GM23248 (cell line): ENCODE measurements around the gene PRKAB2. TPM values are rescaled to one million over a fixed set of nuclear protein-coding genes. Genes with fewer than 3 reads are reported as not detected.

Experiments used
- DNase-seq: peaks from one replicate; pipeline ENCODE4 v3.0.0-alpha.2; 2015
- H2AFZ ChIP-seq: fragments of 200-600 bp; sonication (generic); 2 replicates; pipeline ENCODE4 v1.6.1; 2016; ENCODE audit warnings: antibody characterized with exemption
- H3F3A ChIP-seq: fragments of 200-600 bp; sonication (generic); 2 replicates; pipeline ENCODE4 v1.6.1; 2016; ENCODE audit warnings: mild to moderate bottlenecking, antibody characterized with exemption, mixed run types; ENCODE audit not compliant: insufficient read depth
- H3K27ac ChIP-seq: fragments of 200-600 bp; sonication (generic); 2 replicates; pipeline ENCODE4 v1.5.1; 2016; ENCODE audit warnings: mild to moderate bottlenecking
- H3K27me3 ChIP-seq: fragments of 200-600 bp; sonication (generic); replicated peaks from 2 replicates; pipeline ENCODE4 v1.6.1; 2016; ENCODE audit warnings: mild to moderate bottlenecking; ENCODE audit not compliant: insufficient read depth
- H3K36me3 ChIP-seq: fragments of 200-600 bp; sonication (generic); 2 replicates; pipeline ENCODE4 v1.6.1; 2016; ENCODE audit warnings: low read depth, mild to moderate bottlenecking
- H3K4me1 ChIP-seq: fragments of 200-600 bp; sonication (generic); 2 replicates; pipeline ENCODE4 v1.6.1; 2016; ENCODE audit warnings: mild to moderate bottlenecking; ENCODE audit not compliant: insufficient read depth
- H3K4me2 ChIP-seq: fragments of 200-600 bp; sonication (generic); one replicate; pipeline ENCODE4 v1.6.1; 2016; ENCODE audit warnings: mild to moderate bottlenecking; ENCODE audit not compliant: unreplicated experiment
- H3K4me3 ChIP-seq: fragments of 200-600 bp; sonication (generic); 2 replicates; pipeline ENCODE4 v1.5.1; 2016; ENCODE audit warnings: mild to moderate bottlenecking
- H3K79me2 ChIP-seq: fragments of 200-600 bp; sonication (generic); 2 replicates; pipeline ENCODE4 v1.6.1; 2016; ENCODE audit warnings: mild to moderate bottlenecking; ENCODE audit not compliant: insufficient read depth
- H3K9ac ChIP-seq: fragments of 200-600 bp; sonication (generic); 2 replicates; pipeline ENCODE4 v1.6.1; 2016; ENCODE audit warnings: mild to moderate bottlenecking
- H3K9me2 ChIP-seq: fragments of 200-600 bp; sonication (generic); 2 replicates; pipeline ENCODE4 v1.6.1; 2016; ENCODE audit warnings: mixed run types, mild to moderate bottlenecking, moderate library complexity; ENCODE audit not compliant: insufficient read depth
- H3K9me3 ChIP-seq: fragments of 200-600 bp; sonication (generic); one replicate; pipeline ENCODE4 v1.6.1; 2017; ENCODE audit warnings: low read depth
- H4K20me1 ChIP-seq: fragments of 200-600 bp; sonication (generic); 2 replicates; pipeline ENCODE4 v1.6.0; 2016; ENCODE audit not compliant: insufficient read depth
- EZH2 ChIP-seq: fragments of 200-600 bp; sonication (generic); IDR thresholded peaks from 2 replicates; pipeline ENCODE4 v1.6.1; 2018; ENCODE audit warnings: antibody characterized with exemption, mild to moderate bottlenecking; ENCODE audit not compliant: insufficient read depth, poor library complexity, severe bottlenecking
- EZH2phosphoT487 ChIP-seq: fragments of 200-600 bp; sonication (generic); IDR thresholded peaks from 2 replicates; pipeline ENCODE4 v1.6.1; 2018; ENCODE audit warnings: antibody characterized with exemption, moderate library complexity, mild to moderate bottlenecking, low read depth; ENCODE audit not compliant: insufficient read depth
- WGBS, 2 experiments: methylation state at CpG; one replicate each; pipeline ENCODE4 v1.1.6; 2015 to 2017; ENCODE audit warnings: low lambda C conversion rate in 2 of 2, low coverage in 1 of 2; ENCODE audit errors: missing lambda C conversion rate in 2 of 2; 5-methylcytosine and 5-hydroxymethylcytosine counted together
- in situ Hi-C: fragments of 300-500 bp; cut with MboI; formaldehyde crosslinking; loops from 2 replicates; pipeline ENCODE4 v1.15.0; 2020
- polyA plus RNA-seq: library from polyadenylated mRNA; unstranded; fragments of >200 nt; fragmentation: Nextera tagmentation; extraction: Ambion mirVana; gene quantifications from 2 replicates; pipeline ENCODE4 v1.2.1, GENCODE V29; 2016
- total RNA-seq: library from RNA; depleted of rRNA; stranded (reverse); fragments of >200 nt; shearing (Covaris generic); gene quantifications from 2 replicates; pipeline ENCODE4 v1.2.3, GENCODE V29; 2014

PRKAB2 gene
- total and polyA plus RNA-seq, 2 experiments from 2014 or later = 18.2 to 24.6 TPM

GRCh38 chr1:147215540-147215916, 43.3 kb upstream of the PRKAB2 start:
- Histone ChIP-seq H3K27ac (no peak overlapping the region), H3K4me2 (no peak overlapping the region), H3K9me3 (no peaks in the 10 kb centered on the region), H3K4me1 (no peaks in the 10 kb centered on the region), H3K9ac (no peak overlapping the region), H3F3A (no peaks in the 10 kb centered on the region), H4K20me1 (no peaks in the 10 kb centered on the region), H2AFZ (no peak overlapping the region), H3K9me2 (no peaks in the 10 kb centered on the region), H3K4me3 (no peak overlapping the region), H3K79me2 (no peaks in the 10 kb centered on the region), H3K36me3 (no peaks in the 10 kb centered on the region), H3K27me3 (no peaks in the 10 kb centered on the region)
- no peak for DNase-seq
- TF ChIP-seq EZH2phosphoT487 (no peak), EZH2 (no peak)
- in situ Hi-C loops = no loop called here
- WGBS, 2 experiments = 79% methylated on average over 2 of the region's 2 CpGs

DNA sequence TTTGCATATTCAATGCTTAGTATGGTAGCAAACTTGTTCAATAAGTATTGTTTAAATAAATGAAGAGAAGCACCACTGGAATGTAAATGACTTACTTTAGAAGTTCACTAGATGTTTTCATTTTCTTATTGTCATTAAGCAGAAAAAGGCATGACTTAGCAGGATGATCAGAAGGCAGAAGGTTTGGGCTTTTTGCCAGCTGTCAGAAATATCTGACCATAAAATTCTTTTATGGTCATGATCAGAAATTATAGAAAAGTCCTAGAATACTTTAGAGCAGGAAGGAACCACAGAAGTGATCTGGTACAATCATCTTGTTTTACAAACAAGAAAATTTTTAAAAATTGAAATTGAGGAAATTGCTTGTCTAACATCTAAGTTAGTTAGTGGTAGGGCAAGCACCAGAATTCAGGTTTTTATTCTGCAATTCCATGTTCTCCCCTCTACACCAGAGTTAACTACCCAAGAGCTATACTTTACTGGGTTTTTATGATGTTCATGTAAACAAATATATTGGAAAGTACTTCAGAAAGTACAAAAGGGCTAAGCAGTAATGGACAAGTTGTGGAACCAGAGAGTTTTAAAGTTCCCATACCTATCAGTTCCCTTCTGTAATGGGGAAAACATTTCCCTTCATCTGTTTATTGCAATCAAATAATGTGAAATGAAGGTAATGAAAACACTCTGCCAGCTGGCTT, 42.7 kb upstream of the PRKAB2 start:
- H2AFZ ChIP-seq = no peak overlapping the region
- H3F3A ChIP-seq = no peaks in the 10 kb centered on the region
- no peak overlapping the region for H3K9ac ChIP-seq
- no peaks in the 10 kb centered on the region for H3K9me3 ChIP-seq
- H3K9me2 ChIP-seq = no peaks in the 10 kb centered on the region
- H3K4me1 ChIP-seq = no peaks in the 10 kb centered on the region
- H3K4me3 ChIP-seq = no peak overlapping the region
- no peaks in the 10 kb centered on the region for H3K36me3 ChIP-seq
- in situ Hi-C loops = no loop called here
- no peak for DNase-seq
- H3K4me2 ChIP-seq = no peak overlapping the region
- no peaks in the 10 kb centered on the region for H3K79me2 ChIP-seq
- TF ChIP-seq EZH2 = no peak
- TF ChIP-seq EZH2phosphoT487 = no peak
- no peak overlapping the region for H3K27ac ChIP-seq
- H3K27me3 ChIP-seq = no peaks in the 10 kb centered on the region
- no peaks in the 10 kb centered on the region for H4K20me1 ChIP-seq

DNA sequence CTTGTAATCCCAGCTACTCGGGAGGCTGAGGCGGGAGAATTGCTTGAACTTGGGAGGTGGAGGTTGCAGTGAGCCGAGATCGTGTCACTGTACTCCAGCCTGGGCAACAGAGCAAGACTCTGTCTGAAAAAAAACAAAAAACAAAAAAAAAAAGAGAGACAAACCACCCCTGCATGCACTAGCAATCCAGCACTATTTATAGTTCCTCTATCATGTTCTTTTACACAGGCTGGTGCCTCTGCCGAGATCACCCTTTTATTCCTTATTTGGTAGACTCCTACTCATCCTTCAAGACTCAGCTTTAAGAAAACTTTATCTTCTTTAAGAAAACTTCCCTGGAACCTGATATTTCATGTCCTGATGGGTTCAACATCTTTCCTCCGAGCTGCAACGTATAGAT, 42.1 kb upstream of the PRKAB2 start:
- in situ Hi-C loops = no loop called here

GRCh38 chr1:147213271-147213670, 41.0 kb upstream of the PRKAB2 start:
- H3K9ac ChIP-seq = no peak overlapping the region
- TF ChIP-seq EZH2phosphoT487 (no peak), EZH2 (no peak)
- in situ Hi-C loops = no loop called here
- no peak for DNase-seq
- H3K27me3 ChIP-seq = no peaks in the 10 kb centered on the region
- no peaks in the 10 kb centered on the region for H4K20me1 ChIP-seq
- H3F3A ChIP-seq = no peaks in the 10 kb centered on the region
- H3K27ac ChIP-seq = no peak overlapping the region
- no peaks in the 10 kb centered on the region for H3K9me2 ChIP-seq
- no peaks in the 10 kb centered on the region for H3K36me3 ChIP-seq
- H3K9me3 ChIP-seq = no peaks in the 10 kb centered on the region
- H3K79me2 ChIP-seq = no peaks in the 10 kb centered on the region
- no peak overlapping the region for H3K4me2 ChIP-seq
- no peak overlapping the region for H2AFZ ChIP-seq
- H3K4me3 ChIP-seq = no peak overlapping the region
- no peaks in the 10 kb centered on the region for H3K4me1 ChIP-seq

More for the DNA sequence above, 42.1 kb upstream of the PRKAB2 start:
- TF ChIP-seq EZH2 = no peak
- no peak for TF ChIP-seq EZH2phosphoT487
- Histone ChIP-seq H2AFZ (no peak overlapping the region), H3F3A (no peaks in the 10 kb centered on the region), H3K27me3 (no peaks in the 10 kb centered on the region), H3K36me3 (no peaks in the 10 kb centered on the region), H3K4me2 (no peak overlapping the region), H3K4me1 (no peaks in the 10 kb centered on the region), H3K27ac (no peak overlapping the region), H3K9me2 (no peaks in the 10 kb centered on the region), H3K4me3 (no peak overlapping the region), H4K20me1 (no peaks in the 10 kb centered on the region), H3K9me3 (no peaks in the 10 kb centered on the region), H3K9ac (no peak overlapping the region), H3K79me2 (no peaks in the 10 kb centered on the region)
- 95 to 97% methylated on average over 6 to 7 of the region's 7 CpGs for WGBS, 2 experiments
- DNase-seq = no peak

DNA sequence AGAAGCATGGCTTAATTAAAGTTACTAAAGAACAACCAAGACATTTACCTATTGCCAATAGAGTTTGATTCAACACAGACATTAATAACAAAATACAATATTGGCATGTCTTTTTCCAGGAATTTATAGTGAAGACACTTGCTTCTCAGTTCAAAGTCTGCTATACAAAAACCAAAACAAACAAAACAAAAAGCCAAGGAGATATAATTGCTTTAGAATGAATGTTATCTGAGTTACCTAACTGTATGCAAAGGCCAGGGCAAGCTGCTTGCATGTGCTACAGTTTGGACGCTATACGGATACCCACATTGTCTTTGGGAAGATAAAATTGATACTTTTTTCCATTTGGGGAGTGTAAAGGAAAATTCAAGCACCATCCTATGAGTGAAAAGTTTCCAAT, 39.3 kb upstream of the PRKAB2 start:
- TF ChIP-seq EZH2 = no peak
- H3K9ac ChIP-seq = no peak overlapping the region
- no peak overlapping the region for H3K4me2 ChIP-seq
- H3K4me3 ChIP-seq = no peak overlapping the region
- H3K27me3 ChIP-seq = no peaks in the 10 kb centered on the region
- no peaks in the 10 kb centered on the region for H3K4me1 ChIP-seq
- WGBS, 2 experiments = 92 to 100% methylated on average over 2 of the region's 2 CpGs
- H2AFZ ChIP-seq = no peak overlapping the region
- no peaks in the 10 kb centered on the region for H3K9me3 ChIP-seq
- DNase-seq = no peak
- H3K79me2 ChIP-seq = no peaks in the 10 kb centered on the region
- H3K9me2 ChIP-seq = no peaks in the 10 kb centered on the region
- in situ Hi-C loops = no loop called here
- H3F3A ChIP-seq = no peaks in the 10 kb centered on the region
- no peak overlapping the region for H3K27ac ChIP-seq
- no peaks in the 10 kb centered on the region for H3K36me3 ChIP-seq
- no peaks in the 10 kb centered on the region; the same call in 1 of the 2 replicates for H4K20me1 ChIP-seq
